ENCODE data around the gene ANGPTL7. TPM values are rescaled to one million over a fixed set of nuclear protein-coding genes. Genes with fewer than 3 reads are reported as not detected.

The ANGPTL7 gene
- total RNA-seq, 1 donor from 2014 or later = 8.6 TPM

GRCh38 chr1:11194407-11195176 lies 5.4 kb downstream of the ANGPTL7 start:
- H3K36me3 ChIP-seq = peaks cover 0 to 53% of the 10 kb centered on the region in 2 donors

GRCh38 chr1:11196945-11197344 lies 7.8 kb downstream of the ANGPTL7 start:
- Histone ChIP-seq H3K4me3 (no peak overlapping the region), H3K4me1 (no peaks in the 10 kb centered on the region), H3K27ac (no peak overlapping the region), H3K9me3 (no peaks in the 10 kb centered on the region), H3K36me3 (peaks cover 0 to 54% of the 10 kb centered on the region in 2 donors), H3K27me3 (no peaks in the 10 kb centered on the region)
- intact Hi-C loops (cut with DNase I) = no loop called here
- TF ChIP-seq POLR2AphosphoS5 (IDR thresholded peaks at IDR 0.05; ENCODE audit: insufficient read depth in 1 of 2, low read depth in 1 of 2) (no peak), POLR2A (IDR thresholded peaks at IDR 0.05) (no peak)
- TF ChIP-seq, protein P1, sequence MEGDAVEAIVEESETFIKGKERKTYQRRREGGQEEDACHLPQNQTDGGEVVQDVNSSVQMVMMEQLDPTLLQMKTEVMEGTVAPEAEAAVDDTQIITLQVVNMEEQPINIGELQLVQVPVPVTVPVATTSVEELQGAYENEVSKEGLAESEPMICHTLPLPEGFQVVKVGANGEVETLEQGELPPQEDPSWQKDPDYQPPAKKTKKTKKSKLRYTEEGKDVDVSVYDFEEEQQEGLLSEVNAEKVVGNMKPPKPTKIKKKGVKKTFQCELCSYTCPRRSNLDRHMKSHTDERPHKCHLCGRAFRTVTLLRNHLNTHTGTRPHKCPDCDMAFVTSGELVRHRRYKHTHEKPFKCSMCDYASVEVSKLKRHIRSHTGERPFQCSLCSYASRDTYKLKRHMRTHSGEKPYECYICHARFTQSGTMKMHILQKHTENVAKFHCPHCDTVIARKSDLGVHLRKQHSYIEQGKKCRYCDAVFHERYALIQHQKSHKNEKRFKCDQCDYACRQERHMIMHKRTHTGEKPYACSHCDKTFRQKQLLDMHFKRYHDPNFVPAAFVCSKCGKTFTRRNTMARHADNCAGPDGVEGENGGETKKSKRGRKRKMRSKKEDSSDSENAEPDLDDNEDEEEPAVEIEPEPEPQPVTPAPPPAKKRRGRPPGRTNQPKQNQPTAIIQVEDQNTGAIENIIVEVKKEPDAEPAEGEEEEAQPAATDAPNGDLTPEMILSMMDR (IDR thresholded peaks at IDR 0.05) = no peak
- DNase-seq (ENCODE audit: extremely low spot score in 2 of 2) = no peak

More at GRCh38 chr1:11194407-11195176, 5.4 kb downstream of the ANGPTL7 start:
- Histone ChIP-seq H3K27ac (no peak overlapping the region), H3K4me3 (no peak overlapping the region), H3K27me3 (no peaks in the 10 kb centered on the region), H3K9me3 (no peaks in the 10 kb centered on the region), H3K4me1 (no peaks in the 10 kb centered on the region)
- DNase-seq (ENCODE audit: extremely low spot score in 2 of 2) = no peak
- intact Hi-C loops (cut with DNase I) = no loop called here
- TF ChIP-seq POLR2AphosphoS5 (IDR thresholded peaks at IDR 0.05; ENCODE audit: insufficient read depth in 1 of 2, low read depth in 1 of 2) = no peak
- no peak for TF ChIP-seq POLR2A (IDR thresholded peaks at IDR 0.05)
- TF ChIP-seq, protein P1 (IDR thresholded peaks at IDR 0.05) = no peak

- H3K9me3 ChIP-seq = no peaks in the 10 kb centered on the region
- no peak overlapping the region for H3K4me3 ChIP-seq
- no peak for DNase-seq (ENCODE audit: extremely low spot score in 2 of 2)
- no peaks in the 10 kb centered on the region for H3K27me3 ChIP-seq
- H3K4me1 ChIP-seq = no peaks in the 10 kb centered on the region
- H3K27ac ChIP-seq = no peak overlapping the region
- TF ChIP-seq, protein P1 (IDR thresholded peaks at IDR 0.05) = no peak
- TF ChIP-seq POLR2AphosphoS5 (IDR thresholded peaks at IDR 0.05; ENCODE audit: insufficient read depth in 1 of 2, low read depth in 1 of 2) = no peak
- TF ChIP-seq POLR2A (IDR thresholded peaks at IDR 0.05) = no peak
- intact Hi-C loops (cut with DNase I) = no loop called here
- H3K36me3 ChIP-seq = peaks cover 0 to 58% of the 10 kb centered on the region in 2 donors
Measured at GRCh38 chr1:11197359-11197758, 8.2 kb downstream of the ANGPTL7 start.

- DNase-seq (ENCODE audit: extremely low spot score in 2 of 2) = no peak
- intact Hi-C loops (cut with DNase I) = no loop called here
- TF ChIP-seq POLR2AphosphoS5 (IDR thresholded peaks at IDR 0.05; ENCODE audit: insufficient read depth in 1 of 2, low read depth in 1 of 2) (no peak), POLR2A (IDR thresholded peaks at IDR 0.05) (no peak)
- TF ChIP-seq, protein P1 (IDR thresholded peaks at IDR 0.05) = no peak
- H3K4me3 ChIP-seq = no peak overlapping the region
- no peak overlapping the region for H3K27ac ChIP-seq
- H3K4me1 ChIP-seq = no peaks in the 10 kb centered on the region
- no peaks in the 10 kb centered on the region for H3K9me3 ChIP-seq
- no peaks in the 10 kb centered on the region for H3K27me3 ChIP-seq
- H3K36me3 ChIP-seq = peaks cover 0 to 67% of the 10 kb centered on the region in 2 donors
Measured at GRCh38 chr1:11198257-11198656, 9.1 kb downstream of the ANGPTL7 start.

Data from vagina (tissue), 2 donors.